CD14-positive monocyte (primary cell): ENCODE results near the gene SCYGR1. TPM values are rescaled to one million over a fixed set of nuclear protein-coding genes. Genes with fewer than 3 reads are reported as not detected.

ENCODE experiments used
- DNase-seq, 3 donors: peaks; one replicate each; pipeline ENCODE4 v3.0.0-alpha.2; 2011 to 2022
- H2AFZ ChIP-seq: 2 replicates; pipeline ENCODE4 v1.6.0; 2012; ENCODE audit warnings: mild to moderate bottlenecking, low read depth, low read length, inconsistent platforms; ENCODE audit not compliant: insufficient read depth, poor library complexity, severe bottlenecking
- H3K27ac ChIP-seq, 2 donors: 1 replicate in 1 of 2; 2 replicates in 1 of 2; pipeline ENCODE4 v1.5.1; 2012 to 2013; ENCODE audit warnings: low read length in 2 of 2, control low read depth in 1 of 2, inconsistent platforms in 1 of 2, low read depth in 1 of 2, mild to moderate bottlenecking in 1 of 2
- H3K27me3 ChIP-seq, 2 donors: one replicate each; pipeline versions ENCODE4 v1.6.0 to v1.6.1; 2011 to 2013; ENCODE audit warnings: low read length in 2 of 2; ENCODE audit not compliant: control insufficient read depth in 2 of 2, insufficient read depth in 2 of 2
- H3K36me3 ChIP-seq, 2 donors: replicated peaks in 1 of 2; 1 replicate in 1 of 2; 2 replicates in 1 of 2; pipeline versions ENCODE4 v1.5.1 to v1.6.1; 2012 to 2013; ENCODE audit warnings: low read length in 2 of 2, control low read depth in 1 of 2, inconsistent platforms in 1 of 2, mild to moderate bottlenecking in 1 of 2; ENCODE audit not compliant: insufficient read depth in 2 of 2, control insufficient read depth in 1 of 2
- H3K4me1 ChIP-seq, 2 donors: 1 replicate in 1 of 2; 2 replicates in 1 of 2; pipeline versions ENCODE4 v1.5.1 to v1.6.1; 2012 to 2013; ENCODE audit warnings: low read length in 2 of 2, control low read depth in 1 of 2, inconsistent platforms in 1 of 2, mild to moderate bottlenecking in 1 of 2, moderate library complexity in 1 of 2; ENCODE audit not compliant: insufficient read depth in 2 of 2, control insufficient read depth in 1 of 2
- H3K4me2 ChIP-seq: replicated peaks from 2 replicates; pipeline ENCODE3; 2012; ENCODE audit warnings: low read length, moderate library complexity, mild to moderate bottlenecking; ENCODE audit not compliant: poor library complexity, severe bottlenecking; ENCODE audit errors: extremely low read depth
- H3K4me3 ChIP-seq, 3 experiments: fragments of 200-600 bp in 1 of 3; sonication (generic) in 1 of 3; replicated peaks in 1 of 3; 1 replicate in 2 of 3; 2 replicates in 1 of 3; pipeline ENCODE4 v1.5.1; 2011 to 2013; ENCODE audit warnings: low read length in 3 of 3, mild to moderate bottlenecking in 3 of 3, control low read depth in 2 of 3, low read depth in 2 of 3, inconsistent platforms in 1 of 3, moderate library complexity in 1 of 3
- H3K79me2 ChIP-seq: 2 replicates; pipeline ENCODE4 v1.6.0; 2012; ENCODE audit warnings: mild to moderate bottlenecking, control low read depth, inconsistent platforms, low read length, moderate library complexity; ENCODE audit not compliant: insufficient read depth
- H3K9ac ChIP-seq: 2 replicates; pipeline ENCODE4 v1.6.0; 2017; ENCODE audit warnings: low read length, mild to moderate bottlenecking; ENCODE audit not compliant: insufficient read depth, poor library complexity, severe bottlenecking
- H3K9me3 ChIP-seq, 2 donors: replicated peaks in 1 of 2; 1 replicate in 1 of 2; 2 replicates in 1 of 2; pipeline versions ENCODE4 v1.5.1 to v1.6.1; 2012 to 2013; ENCODE audit warnings: low read length in 2 of 2, control low read depth in 1 of 2; ENCODE audit not compliant: control insufficient read depth in 1 of 2, insufficient read depth in 1 of 2
- H4K20me1 ChIP-seq: 2 replicates; pipeline ENCODE4 v1.6.0; 2012; ENCODE audit warnings: mild to moderate bottlenecking, low read length, control low read depth, moderate library complexity; ENCODE audit not compliant: insufficient read depth
- H3K27ac Mint-ChIP-seq, 7 donors: one replicate each; pipeline ENCODE4 v1.8.0; 2020; ENCODE audit warnings: mild to moderate bottlenecking in 7 of 7, mixed read lengths in 7 of 7, moderate library complexity in 6 of 7, inconsistent platforms in 2 of 7
- H3K27me3 Mint-ChIP-seq, 3 donors: one replicate each; pipeline ENCODE4 v1.8.0; 2021 to 2022; ENCODE audit warnings: low read depth in 3 of 3, mild to moderate bottlenecking in 3 of 3, mixed read lengths in 3 of 3, moderate library complexity in 3 of 3, inconsistent platforms in 1 of 3
- H3K36me3 Mint-ChIP-seq, 2 donors: one replicate each; pipeline ENCODE4 v1.8.0; 2020; ENCODE audit warnings: mixed read lengths in 2 of 2, inconsistent platforms in 1 of 2, mild to moderate bottlenecking in 1 of 2
- H3K4me1 Mint-ChIP-seq: one replicate; pipeline ENCODE4 v1.8.0; 2020; ENCODE audit warnings: mild to moderate bottlenecking, mixed read lengths
- H3K4me3 Mint-ChIP-seq, 2 donors: one replicate each; pipeline ENCODE4 v1.8.0; 2020; ENCODE audit warnings: mild to moderate bottlenecking in 2 of 2, mixed read lengths in 2 of 2, moderate library complexity in 1 of 2
- H3K9me3 Mint-ChIP-seq, 7 donors: one replicate each; pipeline ENCODE4 v1.8.0; 2020 to 2022; ENCODE audit warnings: mixed read lengths in 7 of 7, mild to moderate bottlenecking in 6 of 7, moderate library complexity in 6 of 7, inconsistent platforms in 2 of 7
- CTCF ChIP-seq: fragments of 200-600 bp; IDR thresholded peaks from one replicate; pipeline ENCODE4 v1.8.0; 2022; ENCODE audit warnings: antibody characterized with exemption, mild to moderate bottlenecking
- WGBS: methylation state at CpG from one replicate; pipeline ENCODE4 v1.1.5; 2013; ENCODE audit warnings: missing lambda C conversion rate; ENCODE audit not compliant: insufficient coverage; 5-methylcytosine and 5-hydroxymethylcytosine counted together
- intact Hi-C, 2 donors: fragments of 100-400 bp; cut with micrococcal nuclease; formaldehyde crosslinking; loops; one replicate each; pipeline versions ENCODE4 v1.15.0 to v1.15.1; 2023
- polyA plus RNA-seq, 3 donors: library from polyadenylated mRNA; depleted of rRNA in 1 of 3; unstranded in 2 of 3; stranded (reverse) in 1 of 3; fragments of 300-500 nt in 2 of 3; fragments of >200 nt in 1 of 3; fragmentation: Illumina TruSeq in 2 of 3; gene quantifications; 1 replicate in 2 of 3; 2 replicates in 1 of 3; pipeline ENCODE4 v1.2.3, GENCODE V29; 2012 to 2021

Gene SCYGR1
- polyA plus RNA-seq, 3 donors: not detected

GRCh38 chr2:227420087-227421052 lies 32.6 kb upstream of the SCYGR1 start:
- TF ChIP-seq CTCF: no peak
- Histone ChIP-seq H3K9me3 (no peaks in the 10 kb centered on the region), H2AFZ (peak overlapping the region; percentile 20), H3K4me3 (no peak overlapping the region), H3K4me2 (no peak overlapping the region), H3K4me1 (peaks cover 34 to 44% of the 10 kb centered on the region in 2 donors), H3K9ac (no peak overlapping the region), H3K27me3 (no peaks in the 10 kb centered on the region), H3K36me3 (no peaks in the 10 kb centered on the region), H3K79me2 (no peaks in the 10 kb centered on the region), H4K20me1 (no peaks in the 10 kb centered on the region), H3K27ac (no peak overlapping the region)
- Mint-ChIP-seq H3K4me3 (no peak overlapping the region), H3K9me3 (no peaks in the 10 kb centered on the region), H3K27me3 (peaks cover 2 to 15% (median 5%) of the 10 kb centered on the region in 3 donors), H3K36me3 (peaks cover 0 to 3% of the 10 kb centered on the region in 2 donors), H3K27ac (peak overlapping the region in 3 of 7 donors; percentile 25 to 41 (median 38)), H3K4me1 (peaks cover 47% of the 10 kb centered on the region)
- no peak for DNase-seq
- 100% methylated on average over 6 of the region's 15 CpGs for WGBS
- intact Hi-C loops: no loop called here

DNA sequence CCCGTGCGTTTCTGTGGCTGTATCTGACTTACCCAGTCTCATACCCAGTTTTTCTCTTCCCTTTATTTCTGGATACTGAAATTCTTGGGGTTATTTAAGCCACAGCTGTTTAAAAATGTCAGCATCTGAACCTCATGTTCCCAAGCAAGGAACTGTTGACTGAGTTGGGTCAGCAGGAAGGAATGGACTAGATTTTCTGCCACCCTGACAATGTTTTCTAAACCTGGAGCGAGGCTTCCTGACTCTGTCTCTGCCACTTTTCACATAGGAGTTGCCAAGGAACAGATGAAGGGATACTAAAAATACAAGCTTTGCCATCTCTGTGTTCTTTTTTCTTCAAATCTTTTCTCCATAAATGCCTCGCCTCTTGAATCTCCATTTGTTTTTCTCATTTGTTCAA lies 29.0 kb upstream of the SCYGR1 start:
- H3K36me3 ChIP-seq: no peaks in the 10 kb centered on the region
- Mint-ChIP-seq H3K4me1 (peaks cover 75% of the 10 kb centered on the region), H3K36me3 (peaks cover 0 to 3% of the 10 kb centered on the region in 2 donors), H3K27ac (peak overlapping the region; percentile 93 to 98 (median 97)), H3K9me3 (no peaks in the 10 kb centered on the region), H3K4me3 (peak overlapping the region in 1 of 2 donors; percentile 64), H3K27me3 (peaks cover 0 to 5% (median 2%) of the 10 kb centered on the region in 3 donors)
- no peak overlapping the region for H2AFZ ChIP-seq
- peak overlapping the region; percentile 53 for H3K4me2 ChIP-seq
- H3K4me1 ChIP-seq: peaks cover 68 to 80% of the 10 kb centered on the region in 2 donors
- DNase-seq: no peak
- H3K27ac ChIP-seq: peak overlapping the region; percentile 69 to 85
- WGBS: 100% methylated on average over 1 of the region's 4 CpGs
- peak overlapping the region; percentile 19 for H3K9ac ChIP-seq
- no peaks in the 10 kb centered on the region for H3K27me3 ChIP-seq
- intact Hi-C loops: loop anchor here in 1 of 2 donors (5.0 kb wide), 1 partner anchor 36 kb away; no protein-coding TSS in a partner anchor
- no peaks in the 10 kb centered on the region for H3K79me2 ChIP-seq
- H3K9me3 ChIP-seq: no peaks in the 10 kb centered on the region
- H3K4me3 ChIP-seq: peak overlapping the region in 1 of 3 experiments; percentile 63
- no peak for TF ChIP-seq CTCF
- H4K20me1 ChIP-seq: no peaks in the 10 kb centered on the region
